WI38 (cell line): ENCODE results near the gene EXPH5.
"Not testable (repeated sequence)": the region's sequence is repeated elsewhere in the genome, so short reads cannot be mapped to it uniquely, and the experiment has no call there.

Experiments
- H3K4me3 ChIP-seq: 2 replicates; pipeline ENCODE4 v1.5.1; 2011; ENCODE audit warnings: low read depth, mild to moderate bottlenecking, control low read depth, low read length
- CTCF ChIP-seq: IDR thresholded peaks from 2 replicates; pipeline ENCODE4 v1.5.1; 2012; ENCODE audit warnings: low read depth, mild to moderate bottlenecking, control low read depth, low read length

EXPH5 gene

GRCh38 chr11:108617055-108617454 lies 23.5 kb upstream of the EXPH5 start:
- H3K4me3 ChIP-seq: no peak overlapping the region
- no peak for TF ChIP-seq CTCF

- no peak for TF ChIP-seq CTCF
- H3K4me3 ChIP-seq: no peak overlapping the region
Observed at GRCh38 chr11:108616549-108616948, 23.0 kb upstream of the EXPH5 start.

GRCh38 chr11:108614086-108614485 lies 20.5 kb upstream of the EXPH5 start:
- H3K4me3 ChIP-seq: no peak overlapping the region
- TF ChIP-seq CTCF: no peak

GRCh38 chr11:108609682-108610081 lies 16.1 kb upstream of the EXPH5 start:
- no peak for TF ChIP-seq CTCF
- no peak overlapping the region for H3K4me3 ChIP-seq

GRCh38 chr11:108608548-108608947 lies 15.0 kb upstream of the EXPH5 start:
- TF ChIP-seq CTCF: no peak

GRCh38 chr11:108606495-108607160 lies 13.1 kb upstream of the EXPH5 start:
- no peak overlapping the region for H3K4me3 ChIP-seq
- TF ChIP-seq CTCF: no peak

More at GRCh38 chr11:108608548-108608947, 15.0 kb upstream of the EXPH5 start:
- H3K4me3 ChIP-seq: no peak overlapping the region

- H3K4me3 ChIP-seq: no peak overlapping the region
- TF ChIP-seq CTCF: no peak
Observed at GRCh38 chr11:108606070-108606469, 12.5 kb upstream of the EXPH5 start.

GRCh38 chr11:108602818-108603217 lies 9.2 kb upstream of the EXPH5 start:
- not testable (repeated sequence) for H3K4me3 ChIP-seq
